Spleen (tissue), 11 donors: ENCODE measurements around the gene GRID2. TPM values are rescaled to one million over a fixed set of nuclear protein-coding genes. Genes with fewer than 3 reads are reported as not detected.

Source experiments
- DNase-seq: peaks from one replicate; pipeline ENCODE4 v3.0.0-alpha.2; 2020
- H3K27ac ChIP-seq, 8 donors: fragments of 200-600 bp; sonication (generic) in 7 of 8; 1 replicate in 4 of 8; 2 replicates in 4 of 8; pipeline versions ENCODE4 v1.5.0 to v1.8.0; 2016 to 2021; ENCODE audit warnings: inconsistent platforms in 4 of 8, mild to moderate bottlenecking in 4 of 8, moderate library complexity in 1 of 8
- H3K27me3 ChIP-seq, 7 donors: fragments of 200-600 bp; sonication (generic) in 6 of 7; replicated peaks in 1 of 7; 1 replicate in 4 of 7; 2 replicates in 3 of 7; pipeline versions ENCODE4 v1.5.0 to v1.8.0; 2016 to 2021; ENCODE audit warnings: inconsistent platforms in 3 of 7, mild to moderate bottlenecking in 1 of 7
- H3K36me3 ChIP-seq, 6 donors: fragments of 200-600 bp; sonication (generic) in 5 of 6; 1 replicate in 4 of 6; 2 replicates in 2 of 6; pipeline versions ENCODE4 v1.5.0 to v1.8.0; 2016 to 2021; ENCODE audit warnings: inconsistent platforms in 2 of 6
- H3K4me1 ChIP-seq, 6 donors: fragments of 200-600 bp; sonication (generic) in 5 of 6; 1 replicate in 3 of 6; 2 replicates in 3 of 6; pipeline versions ENCODE4 v1.5.0 to v1.8.0; 2016 to 2021; ENCODE audit warnings: inconsistent platforms in 3 of 6
- H3K4me3 ChIP-seq, 8 donors: fragments of 200-600 bp; sonication (generic) in 7 of 8; 1 replicate in 4 of 8; 2 replicates in 4 of 8; pipeline versions ENCODE4 v1.5.0 to v1.8.0; 2016 to 2021; ENCODE audit warnings: inconsistent platforms in 4 of 8, mild to moderate bottlenecking in 4 of 8, moderate library complexity in 2 of 8
- H3K9me3 ChIP-seq, 8 donors: fragments of 200-600 bp; sonication (generic) in 7 of 8; 1 replicate in 4 of 8; 2 replicates in 4 of 8; pipeline versions ENCODE4 v1.5.0 to v1.8.0; 2016 to 2021; ENCODE audit warnings: inconsistent platforms in 4 of 8
- CTCF ChIP-seq, 11 experiments: fragments of 200-600 bp in 7 of 11; fragments of 450-650 bp in 4 of 11; sonication (generic) in 4 of 11; IDR thresholded peaks in 8 of 11; conservative IDR thresholded peaks in 3 of 11; 1 replicate in 7 of 11; 2 replicates in 4 of 11; pipeline versions ENCODE4 v1.4.0 to v1.8.0; 2016 to 2021; ENCODE audit warnings: antibody characterized with exemption in 11 of 11, inconsistent platforms in 4 of 11, mild to moderate bottlenecking in 1 of 11
- POLR2A ChIP-seq, 3 donors: fragments of 450-650 bp; IDR thresholded peaks; one replicate each; pipeline ENCODE4 v1.5.1; 2017; ENCODE audit warnings: antibody characterized with exemption in 3 of 3, mild to moderate bottlenecking in 1 of 3
- POLR2AphosphoS5 ChIP-seq, 3 donors: sonication (generic); formaldehyde crosslinking; IDR thresholded peaks; one replicate each; pipeline ENCODE4 v1.5.1; 2017; ENCODE audit warnings: antibody characterized with exemption in 3 of 3
- WGBS, 5 donors: extraction: QIAGEN DNeasy Blood & Tissue Kit in 3 of 5; methylation state at CpG; one replicate each; pipeline versions ENCODE4 v1.1.5 to v1.1.7; 2013 to 2018; 5-methylcytosine and 5-hydroxymethylcytosine counted together
- intact Hi-C: fragments of 100-400 bp; cut with DNase I; formaldehyde crosslinking; loops from one replicate; pipeline ENCODE4 v1.15.0; 2023; ENCODE audit warnings: low total_unique reads
- polyA plus RNA-seq, 3 donors: library from polyadenylated mRNA; stranded (reverse); fragments of 200-250 nt; gene quantifications; one replicate each; pipeline ENCODE4 v1.2.1, GENCODE V29; 2013
- total RNA-seq, 7 donors: library from RNA; depleted of rRNA in 3 of 7; stranded (reverse); fragments of >200 nt in 3 of 7; fragmentation: NEBNext Ultra II Directional in 4 of 7; extraction: Animal tissue kit (Norgen Biotek cat#: 25700) in 4 of 7; gene quantifications; one replicate each; pipeline versions ENCODE4 v1.1.0 to v1.2.1, GENCODE V29; 2016 to 2021
- donor health status: healthy with polysubstance abuse.
- donor health status: DM: no; HTN: no; CAD: no; lungs with moderate emphysema.
- donor health status: DM: no; HTN: no; CAD: no.
- donor health status: Bipolar disorder and iron deficiency.
- donor health status: healthy.
- donor health status: DM: no; HTN: no; CAD: no.
- donor health status: DM: yes; HTN: yes; CAD: no.

Gene GRID2
- total and polyA plus RNA-seq, 10 donors, result 0.03 to 0.92 (median 0.22) TPM; not detected in 4

- Histone ChIP-seq H3K4me3 (no peak overlapping the region), H3K9me3 (peaks cover 0 to 23% (median 14%) of the 10 kb centered on the region in 8 donors), H3K27ac (no peak overlapping the region), H3K27me3 (no peaks in the 10 kb centered on the region), H3K36me3 (no peaks in the 10 kb centered on the region), H3K4me1 (no peaks in the 10 kb centered on the region)
- intact Hi-C loops, result no loop called here
- no peak for TF ChIP-seq POLR2AphosphoS5 (IDR thresholded peaks at IDR 0.05)
- TF ChIP-seq POLR2A (IDR thresholded peaks at IDR 0.05), result no peak
- no peak for DNase-seq
- 68 to 79% (median 70%) methylated on average over 2 of the region's 2 CpGs for WGBS, 5 donors
These were observed 325.5 kb downstream of the GRID2 start for GRCh38 chr4:92629302-92629701.

DNA sequence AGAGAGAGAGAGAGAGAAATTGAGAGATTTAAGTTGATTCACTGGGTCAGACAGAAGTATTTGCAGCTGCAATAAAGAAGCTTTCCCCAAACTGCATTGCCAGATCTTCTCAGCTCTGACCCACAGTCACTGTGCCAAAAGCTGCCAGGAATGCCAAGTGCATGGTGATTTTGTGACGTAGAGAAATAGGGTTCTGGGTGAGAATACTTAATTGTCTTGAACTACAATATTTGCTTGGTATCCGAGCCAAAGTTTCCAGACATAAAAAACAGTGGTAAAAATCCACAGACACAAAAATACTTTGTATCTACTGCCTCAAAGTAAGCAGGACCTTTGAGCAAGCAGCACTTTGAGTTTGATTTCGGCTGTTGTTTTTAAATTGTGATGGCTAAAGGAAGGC lies 331.1 kb downstream of the GRID2 start:
- no peak for TF ChIP-seq POLR2A (IDR thresholded peaks at IDR 0.05)
- TF ChIP-seq CTCF (IDR thresholded peaks at IDR 0.05 in 8 of 11, conservative IDR thresholded peaks at IDR 0.05 in 3 of 11), result no peak
- TF ChIP-seq POLR2AphosphoS5 (IDR thresholded peaks at IDR 0.05), result no peak
- H3K4me1 ChIP-seq, result no peaks in the 10 kb centered on the region
- H3K36me3 ChIP-seq, result no peaks in the 10 kb centered on the region
- 72 to 81% (median 73%) methylated on average over 3 of the region's 3 CpGs for WGBS, 5 donors
- H3K27me3 ChIP-seq, result no peaks in the 10 kb centered on the region
- DNase-seq, result no peak
- H3K9me3 ChIP-seq, result no peaks in the 10 kb centered on the region
- no peak overlapping the region for H3K4me3 ChIP-seq
- no peak overlapping the region for H3K27ac ChIP-seq
- intact Hi-C loops, result no loop called here

GRCh38 chr4:92636038-92636806 lies 332.5 kb downstream of the GRID2 start:
- Histone ChIP-seq H3K36me3 (no peaks in the 10 kb centered on the region), H3K4me1 (no peaks in the 10 kb centered on the region), H3K9me3 (no peaks in the 10 kb centered on the region), H3K4me3 (no peak overlapping the region), H3K27me3 (no peaks in the 10 kb centered on the region), H3K27ac (no peak overlapping the region)
- no peak for TF ChIP-seq CTCF (IDR thresholded peaks at IDR 0.05 in 8 of 11, conservative IDR thresholded peaks at IDR 0.05 in 3 of 11)
- no peak for TF ChIP-seq POLR2A (IDR thresholded peaks at IDR 0.05)
- TF ChIP-seq POLR2AphosphoS5 (IDR thresholded peaks at IDR 0.05), result no peak
- intact Hi-C loops, result no loop called here
- WGBS, 5 donors, result 49 to 72% (median 60%) methylated on average over 6 of the region's 6 CpGs
- no peak for DNase-seq

- WGBS, 5 donors, result 80 to 91% (median 82%) methylated on average over 3 of the region's 3 CpGs
These were observed 337.6 kb downstream of the GRID2 start for GRCh38 chr4:92641409-92641808.

More at GRCh38 chr4:92641409-92641808, 337.6 kb downstream of the GRID2 start:
- Histone ChIP-seq H3K4me1 (no peaks in the 10 kb centered on the region), H3K27me3 (no peaks in the 10 kb centered on the region), H3K4me3 (no peak overlapping the region), H3K27ac (no peak overlapping the region), H3K36me3 (no peaks in the 10 kb centered on the region), H3K9me3 (no peaks in the 10 kb centered on the region)
- intact Hi-C loops, result no loop called here
- TF ChIP-seq POLR2AphosphoS5 (IDR thresholded peaks at IDR 0.05) (no peak), POLR2A (IDR thresholded peaks at IDR 0.05) (no peak), CTCF (IDR thresholded peaks at IDR 0.05 in 8 of 11, conservative IDR thresholded peaks at IDR 0.05 in 3 of 11) (no peak)
- DNase-seq, result no peak
